Neural crest cell (in vitro differentiated cells): ENCODE data around the gene VPS45. TPM values are rescaled to one million over a fixed set of nuclear protein-coding genes. Genes with fewer than 3 reads are reported as not detected.
A peak's percentile ranks its signal among the peaks of the same experiment; 100 is the strongest.

Source experiments
- DNase-seq: peaks from one replicate; pipeline ENCODE4 v3.0.0; 2021; ENCODE audit warnings: low read depth, mixed read lengths, low spot score
- H3K27ac Mint-ChIP-seq: one replicate; pipeline ENCODE4 v1.8.0; 2021; ENCODE audit warnings: mild to moderate bottlenecking, mixed read lengths; ENCODE audit not compliant: unreplicated experiment
- H3K27me3 Mint-ChIP-seq: 2 replicates; pipeline ENCODE4 v1.8.0; 2021; ENCODE audit warnings: low read depth, mild to moderate bottlenecking, mixed read lengths
- H3K36me3 Mint-ChIP-seq: 2 replicates; pipeline ENCODE4 v1.8.0; 2021; ENCODE audit warnings: low read depth, mild to moderate bottlenecking, mixed read lengths
- H3K4me1 Mint-ChIP-seq: 2 replicates; pipeline ENCODE4 v1.8.0; 2021; ENCODE audit warnings: mixed read lengths
- H3K4me3 Mint-ChIP-seq: one replicate; pipeline ENCODE4 v1.8.0; 2021; ENCODE audit warnings: mild to moderate bottlenecking, mixed read lengths
- H3K9me3 Mint-ChIP-seq: 2 replicates; pipeline ENCODE4 v1.8.0; 2021; ENCODE audit warnings: mixed read lengths
- total RNA-seq: library from RNA; stranded (reverse); gene quantifications from 2 replicates; pipeline ENCODE4 v1.2.1, GENCODE V29; 2021
- TF ChIP-seq, protein P1 (sequence below): fragments of 200-600 bp; sonication (generic); conservative IDR thresholded peaks from 2 replicates; pipeline ENCODE4 v1.5.0; 2021; ENCODE audit warnings: antibody characterized with exemption, mild to moderate bottlenecking

Gene VPS45
- total RNA-seq, 1 donor from 2014 or later, result 48.8 TPM

DNA sequence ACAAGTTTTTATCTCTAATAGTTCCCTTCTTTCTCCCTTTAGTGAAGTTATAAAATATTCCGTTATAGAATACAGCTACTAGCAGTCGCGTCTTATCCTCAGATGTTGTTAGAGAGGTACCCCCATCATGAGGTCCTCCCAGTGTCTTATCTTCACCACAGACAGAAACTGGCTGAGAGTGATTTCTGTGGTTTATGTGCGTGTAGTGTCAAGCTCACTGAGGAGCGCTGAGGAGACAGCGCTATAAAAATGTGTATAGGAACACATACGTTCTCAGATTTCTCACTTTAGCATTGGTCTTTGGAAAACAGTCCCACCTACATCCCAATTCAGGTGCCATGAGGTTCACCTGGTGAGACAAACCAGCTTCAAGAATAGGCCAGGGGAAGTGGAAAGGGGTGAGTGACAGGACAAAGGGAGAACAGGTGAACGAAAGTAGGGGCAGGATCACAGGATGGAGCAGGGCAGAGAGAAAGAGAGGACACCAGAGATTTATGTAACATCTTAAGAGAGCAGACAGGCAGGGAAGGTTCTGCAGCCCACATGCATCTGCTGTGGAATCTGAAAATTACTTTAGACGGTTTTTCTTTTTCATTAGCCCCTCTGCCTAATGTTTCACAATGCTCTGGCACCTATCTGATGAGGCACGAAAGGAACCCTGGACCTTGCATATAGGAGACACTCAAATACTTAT is 79.4 kb downstream of the VPS45 start:
- peaks cover 37% of the 10 kb centered on the region for H3K4me1 Mint-ChIP-seq
- peak overlapping the region; percentile 95 for H3K4me3 Mint-ChIP-seq
- TF ChIP-seq, protein P1, sequence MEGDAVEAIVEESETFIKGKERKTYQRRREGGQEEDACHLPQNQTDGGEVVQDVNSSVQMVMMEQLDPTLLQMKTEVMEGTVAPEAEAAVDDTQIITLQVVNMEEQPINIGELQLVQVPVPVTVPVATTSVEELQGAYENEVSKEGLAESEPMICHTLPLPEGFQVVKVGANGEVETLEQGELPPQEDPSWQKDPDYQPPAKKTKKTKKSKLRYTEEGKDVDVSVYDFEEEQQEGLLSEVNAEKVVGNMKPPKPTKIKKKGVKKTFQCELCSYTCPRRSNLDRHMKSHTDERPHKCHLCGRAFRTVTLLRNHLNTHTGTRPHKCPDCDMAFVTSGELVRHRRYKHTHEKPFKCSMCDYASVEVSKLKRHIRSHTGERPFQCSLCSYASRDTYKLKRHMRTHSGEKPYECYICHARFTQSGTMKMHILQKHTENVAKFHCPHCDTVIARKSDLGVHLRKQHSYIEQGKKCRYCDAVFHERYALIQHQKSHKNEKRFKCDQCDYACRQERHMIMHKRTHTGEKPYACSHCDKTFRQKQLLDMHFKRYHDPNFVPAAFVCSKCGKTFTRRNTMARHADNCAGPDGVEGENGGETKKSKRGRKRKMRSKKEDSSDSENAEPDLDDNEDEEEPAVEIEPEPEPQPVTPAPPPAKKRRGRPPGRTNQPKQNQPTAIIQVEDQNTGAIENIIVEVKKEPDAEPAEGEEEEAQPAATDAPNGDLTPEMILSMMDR, result no peak
- no peak for DNase-seq
- peaks cover 6% of the 10 kb centered on the region for H3K36me3 Mint-ChIP-seq
- no peaks in the 10 kb centered on the region for H3K9me3 Mint-ChIP-seq
- H3K27me3 Mint-ChIP-seq, result no peaks in the 10 kb centered on the region
- no peak overlapping the region for H3K27ac Mint-ChIP-seq

DNA sequence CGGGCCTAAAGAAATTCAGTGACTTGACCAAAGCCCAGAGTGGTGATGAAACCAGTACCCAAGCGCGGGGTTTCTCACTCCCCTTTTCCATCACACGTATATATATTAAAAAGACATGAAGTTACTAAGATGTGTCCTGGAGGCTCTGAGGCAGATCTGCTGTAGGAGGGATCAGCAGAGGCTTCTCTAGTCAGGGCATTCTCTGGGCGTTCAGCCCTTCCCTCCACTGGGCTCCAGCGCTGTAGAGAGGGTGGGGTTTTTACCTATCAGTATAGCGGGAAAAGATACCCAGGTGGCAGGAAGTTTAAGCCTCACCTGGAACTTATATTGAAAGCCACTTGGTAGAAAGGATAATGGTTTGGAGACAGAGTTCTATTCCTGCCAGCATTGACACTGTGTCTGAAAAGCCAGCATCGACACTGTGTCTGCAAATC is 81.3 kb downstream of the VPS45 start:
- Mint-ChIP-seq H3K27me3 (no peaks in the 10 kb centered on the region), H3K9me3 (no peaks in the 10 kb centered on the region), H3K4me1 (peaks cover 51% of the 10 kb centered on the region), H3K36me3 (peaks cover 11% of the 10 kb centered on the region), H3K4me3 (peak overlapping the region; percentile 95), H3K27ac (peak overlapping the region; percentile 97)
- TF ChIP-seq, protein P1, result no peak
- no peak for DNase-seq

DNA sequence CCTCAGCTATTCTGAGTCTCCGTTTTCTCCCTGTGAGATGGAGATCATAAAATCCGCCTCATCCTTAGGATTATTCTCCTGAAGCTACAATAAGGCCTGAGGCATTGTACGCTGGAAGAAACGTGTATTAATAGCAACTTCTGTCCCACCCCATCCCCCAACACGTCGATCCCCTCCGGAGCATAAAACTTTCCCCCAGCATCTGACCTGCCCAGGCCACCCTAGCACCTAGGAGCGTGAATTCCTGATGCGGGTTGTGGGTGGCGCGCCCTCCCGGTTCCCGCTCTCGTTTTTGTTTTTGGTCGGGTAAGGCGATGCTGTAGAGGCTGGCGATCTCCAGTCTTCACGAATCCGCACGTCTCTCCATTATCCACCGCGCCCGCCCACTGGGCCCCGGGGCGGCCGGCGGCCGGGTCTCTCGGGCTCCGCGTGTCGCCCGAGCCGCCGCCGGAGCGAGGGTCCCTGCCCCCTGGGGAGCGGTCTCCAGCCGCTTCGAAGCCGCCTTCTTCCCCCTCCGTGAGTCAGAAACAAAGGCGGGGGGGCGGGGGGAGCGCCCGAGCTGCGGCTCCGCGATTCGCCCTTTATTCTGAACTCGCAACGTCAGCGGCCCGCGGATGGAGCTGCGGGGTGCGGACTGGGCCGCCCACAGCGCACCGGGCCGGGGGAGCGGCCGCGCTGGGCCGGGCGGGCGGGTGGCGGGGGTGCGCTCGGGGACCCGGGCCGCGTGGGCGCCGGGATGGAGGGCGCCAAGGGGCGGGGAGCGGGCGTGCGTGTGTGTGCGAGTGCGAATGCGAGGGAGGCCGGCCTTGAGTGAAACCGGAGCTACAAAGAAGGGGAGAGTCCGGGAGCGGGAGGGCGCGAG is 81.9 kb downstream of the VPS45 start, which contains the start of gene PLEKHO1:
Gene PLEKHO1 (plus strand): TSS at position 646 of the 862 bp plus-strand sequence. CDS start 342 bp downstream, outside the sequence.
- H3K9me3 Mint-ChIP-seq, result no peaks in the 10 kb centered on the region
- peak within 1 kb of the TSS; percentile 97 for H3K4me3 Mint-ChIP-seq
- H3K4me1 Mint-ChIP-seq, result peaks cover 57% of the 10 kb centered on the region
- peak; percentile 45 for DNase-seq
- TF ChIP-seq, protein P1, result no peak
- H3K27me3 Mint-ChIP-seq, result no peaks in the 10 kb centered on the region
- H3K36me3 Mint-ChIP-seq, result peaks cover 17% of the 10 kb centered on the region
- H3K27ac Mint-ChIP-seq, result peak within 1 kb of the TSS; percentile 97

DNA sequence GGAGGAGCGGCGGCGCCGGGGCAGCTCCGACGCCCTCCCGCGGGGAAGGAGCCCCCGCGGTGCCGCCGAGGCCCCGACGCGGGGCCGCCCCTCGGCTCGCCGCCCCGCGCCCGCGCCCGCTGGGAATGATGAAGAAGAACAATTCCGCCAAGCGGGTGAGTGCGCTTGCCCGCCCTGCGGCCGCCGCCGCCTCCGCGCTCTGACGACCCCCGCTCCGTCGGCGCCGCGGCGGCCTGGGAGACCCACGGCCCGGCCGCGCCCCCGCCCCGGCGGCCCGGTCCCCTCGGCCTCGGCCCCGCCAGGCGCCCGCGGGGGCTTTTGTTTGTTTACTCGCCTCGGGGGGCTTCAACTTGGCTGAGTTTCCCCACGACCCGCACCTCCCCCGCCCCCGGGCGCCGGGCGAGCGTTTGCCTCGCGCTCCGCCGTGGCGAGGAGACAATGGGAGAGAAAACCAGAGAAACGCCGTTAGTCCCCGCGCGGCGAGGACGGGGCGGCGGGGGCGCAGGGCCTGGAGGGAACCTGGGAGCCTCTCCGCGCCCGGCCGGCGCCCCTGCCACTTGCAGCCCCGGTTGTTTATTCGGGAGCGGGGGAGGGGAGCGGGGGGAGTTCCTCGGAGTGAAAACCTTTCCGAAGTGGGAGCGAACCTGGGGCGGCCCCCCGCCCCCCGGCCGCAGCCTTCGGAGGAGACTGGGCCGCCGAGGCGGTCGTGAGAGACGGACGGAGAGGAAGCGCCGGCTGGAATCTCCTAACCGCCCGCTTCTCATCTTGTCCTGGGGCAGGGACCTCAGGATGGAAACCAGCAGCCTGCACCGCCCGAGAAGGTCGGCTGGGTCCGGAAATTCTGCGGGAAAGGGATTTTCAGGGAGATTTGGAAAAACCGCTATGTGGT is 82.8 kb downstream of the VPS45 start:
- H3K36me3 Mint-ChIP-seq, result peaks cover 23% of the 10 kb centered on the region
- H3K4me1 Mint-ChIP-seq, result peaks cover 65% of the 10 kb centered on the region
- H3K27ac Mint-ChIP-seq, result peak overlapping the region; percentile 7
- no peaks in the 10 kb centered on the region for H3K9me3 Mint-ChIP-seq
- TF ChIP-seq, protein P1, result no peak
- peak overlapping the region; percentile 97 for H3K4me3 Mint-ChIP-seq
- H3K27me3 Mint-ChIP-seq, result no peaks in the 10 kb centered on the region
- DNase-seq, result no peak
